Naive thymus-derived CD8-positive, alpha-beta T cell (primary cell): ENCODE data around the gene PTGER4. TPM values are rescaled to one million over a fixed set of nuclear protein-coding genes. Genes with fewer than 3 reads are reported as not detected.

Experiments used
- ATAC-seq, 2 donors: fragments of 150-1000 bp; cut with Tn5 transposase in 1 of 2; sonication (Bioruptor Pico), chemical (Tn5 transposase) in 1 of 2; 1 replicate in 1 of 2; 2 replicates in 1 of 2; pipeline ENCODE4 v1.10.0; 2021; ENCODE audit warnings: mild to moderate bottlenecking in 2 of 2, moderate library complexity in 2 of 2
- POLR2A ChIA-PET: fragments of 350-600 bp; sonication (Branson Sonifier 250); formaldehyde crosslinking; loops from one replicate; lab custom pipeline; 2021; ENCODE audit warnings: antibody characterized with exemption; lab: Charles Lee
- DNase-seq, 10 donors: peaks; one replicate each; pipeline versions ENCODE4 v3.0.0 to v3.0.0-alpha.2; 2020 to 2022
- H3K27ac Mint-ChIP-seq, 10 donors: one replicate each; pipeline ENCODE4 v1.8.0; 2020 to 2022; ENCODE audit warnings: mild to moderate bottlenecking in 10 of 10, mixed read lengths in 10 of 10, moderate library complexity in 4 of 10, inconsistent platforms in 1 of 10
- H3K27me3 Mint-ChIP-seq, 5 donors: one replicate each; pipeline ENCODE4 v1.8.0; 2021 to 2022; ENCODE audit warnings: mixed read lengths in 5 of 5
- H3K36me3 Mint-ChIP-seq, 3 donors: one replicate each; pipeline ENCODE4 v1.8.0; 2020 to 2022; ENCODE audit warnings: mixed read lengths in 3 of 3, mild to moderate bottlenecking in 2 of 3, inconsistent platforms in 1 of 3
- H3K4me1 Mint-ChIP-seq, 4 donors: one replicate each; pipeline ENCODE4 v1.8.0; 2021 to 2022; ENCODE audit warnings: mixed read lengths in 4 of 4
- H3K4me3 Mint-ChIP-seq, 10 donors: one replicate each; pipeline ENCODE4 v1.8.0; 2020 to 2022; ENCODE audit warnings: mild to moderate bottlenecking in 10 of 10, mixed read lengths in 10 of 10, moderate library complexity in 6 of 10, inconsistent platforms in 1 of 10
- H3K9me3 Mint-ChIP-seq, 9 donors: one replicate each; pipeline ENCODE4 v1.8.0; 2020 to 2022; ENCODE audit warnings: mixed read lengths in 9 of 9, mild to moderate bottlenecking in 3 of 9, inconsistent platforms in 1 of 9, moderate library complexity in 1 of 9
- polyA plus RNA-seq, 3 donors: library from polyadenylated mRNA; unstranded; fragments of 300-500 nt; fragmentation: Illumina TruSeq; gene quantifications; one replicate each; pipeline ENCODE4 v1.2.3, GENCODE V29; 2021
- total RNA-seq, 8 experiments: library from RNA in 2 of 8; stranded (reverse) in 2 of 8; gene quantifications; one replicate each; pipeline ENCODE4 v1.2.3 and lab custom pipeline; 2021 to 2026

Gene PTGER4
- total and polyA plus RNA-seq, 5 experiments from 2014 or later = 28.2 to 43.8 (median 36.0) TPM

DNA sequence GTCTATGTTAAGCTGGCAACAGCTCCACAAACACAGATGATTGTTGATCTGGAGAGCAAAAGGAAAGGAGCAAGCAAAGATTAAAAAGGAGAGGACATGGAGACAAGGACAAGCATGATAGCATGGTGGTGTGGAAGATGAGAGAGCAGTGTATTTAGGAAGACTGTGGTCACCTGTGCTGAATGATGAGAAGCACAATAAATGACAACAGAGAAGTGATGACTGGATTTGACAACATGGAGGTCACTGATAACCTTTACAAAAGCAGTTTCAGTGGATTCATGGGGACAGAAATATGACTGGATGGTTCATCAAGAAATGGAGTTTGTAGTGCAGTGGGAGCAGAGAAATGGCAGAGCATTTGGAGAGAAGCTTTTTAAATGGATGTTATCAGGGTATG, 55.9 kb downstream of the PTGER4 start:
- no peak for ATAC-seq
- POLR2A ChIA-PET = no interaction called here
- peak overlapping the region in 2 of 10 donors; percentile 8 to 82 for H3K27ac Mint-ChIP-seq
- H3K27me3 Mint-ChIP-seq = no peaks in the 10 kb centered on the region
- no peak for DNase-seq
- H3K36me3 Mint-ChIP-seq = peaks cover 9 to 37% (median 24%) of the 10 kb centered on the region in 3 donors
- H3K4me3 Mint-ChIP-seq = no peak overlapping the region
- peaks cover 14 to 35% (median 31%) of the 10 kb centered on the region in 4 donors for H3K4me1 Mint-ChIP-seq
- H3K9me3 Mint-ChIP-seq = peaks cover 0 to 7% (median 3%) of the 10 kb centered on the region in 9 donors

DNA sequence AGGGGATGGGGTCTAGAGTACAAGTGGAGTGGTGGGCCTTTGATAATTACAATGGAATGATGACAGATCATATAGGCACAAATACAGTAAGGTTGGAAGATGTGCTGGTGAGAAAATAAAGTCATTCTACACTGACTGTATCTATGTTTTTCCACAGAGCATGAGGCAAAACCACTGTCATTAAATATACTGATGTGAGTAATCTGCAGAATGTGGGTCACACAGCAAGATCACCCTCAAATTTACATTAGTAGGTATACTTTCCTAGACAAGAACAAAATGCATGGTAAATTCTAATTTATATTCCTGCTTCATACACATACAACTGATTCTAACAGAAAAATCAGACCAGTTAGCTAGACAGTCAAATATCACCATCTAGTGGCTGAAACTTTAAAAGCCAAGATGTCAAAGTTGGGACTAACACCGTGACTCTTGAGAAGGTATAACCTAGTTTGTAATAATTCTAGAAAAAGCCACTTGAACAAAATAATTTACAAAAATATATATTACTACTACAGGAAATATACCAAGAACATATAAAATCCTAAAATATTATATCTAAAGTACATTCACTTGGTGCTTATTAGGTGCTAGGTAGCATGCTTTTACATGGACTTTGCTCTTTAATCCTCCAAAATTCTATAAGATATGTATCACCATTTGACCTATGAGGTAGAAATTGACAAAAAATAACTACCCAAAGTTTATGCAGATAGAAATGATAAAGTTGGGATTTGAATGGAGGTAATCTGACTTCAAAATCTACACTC, 56.6 kb downstream of the PTGER4 start:
- peak overlapping the region in 1 of 10 donors; percentile 28 for H3K27ac Mint-ChIP-seq
- POLR2A ChIA-PET = no interaction called here
- H3K4me3 Mint-ChIP-seq = no peak overlapping the region
- H3K4me1 Mint-ChIP-seq = peaks cover 14 to 31% (median 30%) of the 10 kb centered on the region in 4 donors
- peaks cover 16 to 44% (median 31%) of the 10 kb centered on the region in 3 donors for H3K36me3 Mint-ChIP-seq
- peaks cover 0 to 14% (median 7%) of the 10 kb centered on the region in 9 donors for H3K9me3 Mint-ChIP-seq
- DNase-seq (peak in 4 of 10 donors; percentile 14 to 68 (median 63)), ATAC-seq (peak; percentile 59 to 72)
- no peaks in the 10 kb centered on the region for H3K27me3 Mint-ChIP-seq

DNA sequence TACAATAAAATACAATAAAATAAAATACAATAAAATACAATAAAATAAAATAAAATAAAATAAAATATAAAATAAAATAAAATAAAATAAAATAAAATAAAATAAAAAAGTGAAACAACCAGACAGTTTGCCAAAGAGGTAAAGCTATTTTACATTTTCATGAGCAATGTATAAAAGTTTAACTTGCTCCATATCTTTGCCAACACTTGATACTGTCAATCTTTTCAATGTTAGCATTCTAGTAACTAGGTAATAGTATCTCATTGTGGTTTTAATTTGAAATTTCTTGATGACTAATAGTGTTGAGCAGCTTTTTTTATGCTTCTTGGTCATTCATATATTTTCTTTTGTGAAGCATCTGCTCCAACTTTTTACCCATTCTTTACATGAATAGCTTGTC, 58.8 kb downstream of the PTGER4 start:
- Mint-ChIP-seq H3K4me3 (no peak overlapping the region), H3K27ac (no peak overlapping the region), H3K36me3 (peaks cover 24 to 59% (median 36%) of the 10 kb centered on the region in 3 donors), H3K27me3 (no peaks in the 10 kb centered on the region), H3K4me1 (peaks cover 14 to 27% (median 26%) of the 10 kb centered on the region in 4 donors), H3K9me3 (peaks cover 0 to 17% (median 7%) of the 10 kb centered on the region in 9 donors)
- no peak for ATAC-seq
- DNase-seq = no peak
- POLR2A ChIA-PET = no interaction called here

Other genes starting within 250 kb of the PTGER4 start
- 10 to 100 TPM; 14.8 to 16.7 TPM for gene TTC33, start 76.0 kb downstream of the PTGER4 start, total RNA-seq
- 10 to 100 TPM in 2 of 3 donors, 1 to 10 TPM in 1; 8.4 to 18.9 (median 14.1) TPM for gene TTC33, start 76.0 kb downstream of the PTGER4 start, polyA plus RNA-seq
- 100 to 1,000 TPM; 109 to 115 TPM for gene PRKAA1, start 118.5 kb downstream of the PTGER4 start, total RNA-seq
- gene PRKAA1, start 118.5 kb downstream of the PTGER4 start, polyA plus RNA-seq = 10 to 100 TPM; 33.8 to 36.8 (median 34.6) TPM
- 1,000 to 10,000 TPM; 2,282 to 2,435 TPM for gene RPL37, start 155.3 kb downstream of the PTGER4 start, total RNA-seq
- 1,000 to 10,000 TPM; 2,504 to 3,082 (median 2,628) TPM for gene RPL37, start 155.3 kb downstream of the PTGER4 start, polyA plus RNA-seq
- gene CARD6, start 161.5 kb downstream of the PTGER4 start, total RNA-seq = 1 to 10 TPM; 1.7 to 1.8 TPM
- 1 to 10 TPM in 1 of 3 donors, under 1 TPM in 2; 0.12 to 1.1 (median 0.66) TPM for gene CARD6, start 161.5 kb downstream of the PTGER4 start, polyA plus RNA-seq
- gene C7, start 229.6 kb downstream of the PTGER4 start, total RNA-seq = not detected
- under 1 TPM in 1 of 3 donors, not detected in 2; 0.10 TPM for gene C7, start 229.6 kb downstream of the PTGER4 start, polyA plus RNA-seq